ENCODE data around the gene TMEM170A. TPM values are rescaled to one million over a fixed set of nuclear protein-coding genes. Genes with fewer than 3 reads are reported as not detected.

The TMEM170A gene
- total and polyA plus RNA-seq, 2 of the 13 experiments (the other 11 are each of a cell fraction or from before 2014, with no cell fraction given), result 35.7 to 39.7 TPM

DNA sequence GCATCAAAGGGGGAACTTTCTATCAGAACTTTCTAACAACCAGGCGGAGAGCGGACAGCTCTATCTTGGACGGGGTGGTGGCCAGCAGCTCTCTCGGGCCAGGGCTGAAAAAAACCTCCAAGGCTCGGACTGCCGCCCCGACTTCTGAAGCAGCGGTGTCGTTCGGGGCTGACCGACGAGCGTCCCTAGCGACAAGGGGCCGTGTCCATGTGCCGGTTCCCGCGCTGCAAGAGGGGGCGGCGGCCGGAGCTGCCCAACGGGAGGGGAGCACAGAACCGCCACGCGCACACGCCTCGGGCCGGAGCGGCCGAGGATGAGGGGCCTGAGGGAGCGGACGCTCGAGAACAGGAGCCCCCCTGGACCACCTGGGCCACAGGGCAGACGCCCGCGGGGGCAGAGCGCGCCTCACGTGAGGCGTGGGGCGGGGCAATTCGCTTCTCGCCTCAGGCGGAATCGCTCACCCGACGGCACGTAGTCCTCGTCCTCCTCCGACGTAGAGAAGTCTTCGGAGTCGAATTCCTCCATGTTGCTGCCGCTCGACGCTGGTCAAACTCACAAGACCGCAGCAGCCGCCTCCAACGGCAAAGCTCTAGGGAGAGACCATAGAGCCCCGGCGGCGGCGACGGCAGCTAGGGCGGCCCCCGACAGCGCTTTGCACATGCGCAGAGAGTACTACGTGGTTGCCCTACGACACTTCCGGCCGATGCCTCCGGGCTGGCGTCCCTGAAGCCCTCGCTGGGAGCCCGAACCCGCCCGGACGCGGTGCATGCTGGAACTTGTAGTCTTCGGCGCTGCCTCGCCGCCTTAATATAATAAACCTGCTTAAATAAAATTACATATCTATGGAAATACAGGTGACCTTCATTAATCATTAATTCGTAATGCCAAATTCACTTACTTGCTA, 31.4 kb downstream of the TMEM170A start, which contains the start of gene CFDP1 (continued):
- TF ChIP-seq, protein P1, sequence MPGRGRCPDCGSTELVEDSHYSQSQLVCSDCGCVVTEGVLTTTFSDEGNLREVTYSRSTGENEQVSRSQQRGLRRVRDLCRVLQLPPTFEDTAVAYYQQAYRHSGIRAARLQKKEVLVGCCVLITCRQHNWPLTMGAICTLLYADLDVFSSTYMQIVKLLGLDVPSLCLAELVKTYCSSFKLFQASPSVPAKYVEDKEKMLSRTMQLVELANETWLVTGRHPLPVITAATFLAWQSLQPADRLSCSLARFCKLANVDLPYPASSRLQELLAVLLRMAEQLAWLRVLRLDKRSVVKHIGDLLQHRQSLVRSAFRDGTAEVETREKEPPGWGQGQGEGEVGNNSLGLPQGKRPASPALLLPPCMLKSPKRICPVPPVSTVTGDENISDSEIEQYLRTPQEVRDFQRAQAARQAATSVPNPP (CRISPR knock-in tag; IDR thresholded peaks at IDR 0.05), result peak; percentile 99
- TF ChIP-seq KLF12 (CRISPR knock-in tag; IDR thresholded peaks at IDR 0.05; ENCODE audit: borderline replicate concordance) (no peak; the same call in none of the 2 replicates), CREM (IDR thresholded peaks at IDR 0.05) (peak; percentile 95), CREM (CRISPR knock-in tag; IDR thresholded peaks at IDR 0.05) (0 out of 2 replicates have a peak, but pooled peaks have one; percentile 9)
- TF ChIP-seq, protein P2, sequence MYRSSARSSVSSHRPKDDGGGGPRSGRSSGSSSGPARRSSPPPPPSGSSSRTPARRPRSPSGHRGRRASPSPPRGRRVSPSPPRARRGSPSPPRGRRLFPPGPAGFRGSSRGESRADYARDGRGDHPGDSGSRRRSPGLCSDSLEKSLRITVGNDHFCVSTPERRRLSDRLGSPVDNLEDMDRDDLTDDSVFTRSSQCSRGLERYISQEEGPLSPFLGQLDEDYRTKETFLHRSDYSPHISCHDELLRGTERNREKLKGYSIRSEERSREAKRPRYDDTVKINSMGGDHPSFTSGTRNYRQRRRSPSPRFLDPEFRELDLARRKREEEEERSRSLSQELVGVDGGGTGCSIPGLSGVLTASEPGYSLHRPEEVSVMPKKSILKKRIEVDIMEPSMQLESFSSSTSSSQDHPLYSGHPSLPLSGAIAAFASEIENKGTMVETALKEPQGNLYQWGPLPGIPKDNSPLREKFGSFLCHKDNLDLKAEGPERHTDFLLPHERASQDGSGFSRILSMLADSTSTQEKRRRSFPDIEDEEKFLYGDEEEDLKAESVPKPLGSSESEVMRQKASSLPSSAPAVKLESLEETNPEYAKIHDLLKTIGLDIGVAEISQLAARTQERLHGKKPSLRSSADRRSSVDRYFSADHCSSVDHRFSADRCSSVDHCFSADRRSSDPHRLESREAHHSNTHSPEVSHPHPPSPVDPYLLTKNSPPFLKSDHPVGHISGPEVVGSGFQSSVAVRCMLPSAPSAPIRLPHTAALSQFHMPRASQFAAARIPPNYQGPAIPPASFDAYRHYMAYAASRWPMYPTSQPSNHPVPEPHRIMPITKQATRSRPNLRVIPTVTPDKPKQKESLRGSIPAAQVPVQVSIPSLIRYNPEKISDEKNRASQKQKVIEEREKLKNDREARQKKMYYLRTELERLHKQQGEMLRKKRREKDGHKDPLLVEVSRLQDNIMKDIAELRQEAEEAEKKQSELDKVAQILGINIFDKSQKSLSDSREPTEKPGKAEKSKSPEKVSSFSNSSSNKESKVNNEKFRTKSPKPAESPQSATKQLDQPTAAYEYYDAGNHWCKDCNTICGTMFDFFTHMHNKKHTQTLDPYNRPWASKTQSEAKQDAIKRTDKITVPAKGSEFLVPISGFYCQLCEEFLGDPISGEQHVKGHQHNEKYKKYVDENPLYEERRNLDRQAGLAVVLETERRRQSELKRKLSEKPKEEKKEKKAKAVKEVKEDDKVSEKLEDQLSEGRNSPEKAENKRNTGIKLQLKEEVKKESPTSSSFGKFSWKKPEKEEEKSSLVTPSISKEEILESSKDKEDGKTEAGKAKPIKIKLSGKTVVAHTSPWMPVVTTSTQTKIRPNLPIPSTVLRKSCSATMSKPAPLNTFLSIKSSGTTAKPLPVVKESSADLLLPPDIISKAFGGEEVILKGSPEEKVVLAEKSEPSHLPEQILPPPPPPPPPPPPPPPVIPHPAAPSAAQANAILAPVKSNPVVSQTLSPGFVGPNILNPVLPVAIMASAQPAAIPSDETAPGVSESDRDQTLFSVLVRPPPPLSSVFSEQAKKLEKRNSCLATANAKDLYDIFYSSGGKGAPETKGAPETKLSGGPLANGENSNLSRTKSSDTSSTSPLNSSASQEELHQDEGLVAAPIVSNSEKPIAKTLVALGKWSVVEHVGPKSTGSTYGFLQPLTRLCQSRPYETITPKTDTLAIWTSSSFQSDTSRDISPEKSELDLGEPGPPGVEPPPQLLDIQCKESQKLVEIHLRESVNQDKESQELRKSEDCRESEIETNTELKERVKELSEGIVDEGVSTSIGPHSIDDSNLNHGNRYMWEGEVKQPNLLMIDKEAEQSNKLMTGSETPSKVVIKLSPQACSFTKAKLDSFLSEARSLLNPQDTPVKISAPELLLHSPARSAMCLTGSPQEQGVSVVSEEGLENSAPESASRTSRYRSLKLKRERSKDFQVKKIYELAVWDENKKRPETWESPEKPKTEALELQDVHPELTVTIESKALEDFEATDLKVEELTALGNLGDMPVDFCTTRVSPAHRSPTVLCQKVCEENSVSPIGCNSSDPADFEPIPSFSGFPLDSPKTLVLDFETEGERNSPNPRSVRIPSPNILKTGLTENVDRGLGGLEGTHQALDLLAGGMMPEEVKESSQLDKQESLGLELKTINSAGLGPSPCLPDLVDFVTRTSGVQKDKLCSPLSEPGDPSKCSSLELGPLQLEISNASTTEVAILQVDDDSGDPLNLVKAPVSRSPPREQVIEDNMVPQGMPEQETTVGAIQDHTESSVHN (CRISPR knock-in tag; IDR thresholded peaks at IDR 0.05), result peak; percentile 84; the same call in 1 of the 2 replicates
- TF ChIP-seq, protein P3, sequence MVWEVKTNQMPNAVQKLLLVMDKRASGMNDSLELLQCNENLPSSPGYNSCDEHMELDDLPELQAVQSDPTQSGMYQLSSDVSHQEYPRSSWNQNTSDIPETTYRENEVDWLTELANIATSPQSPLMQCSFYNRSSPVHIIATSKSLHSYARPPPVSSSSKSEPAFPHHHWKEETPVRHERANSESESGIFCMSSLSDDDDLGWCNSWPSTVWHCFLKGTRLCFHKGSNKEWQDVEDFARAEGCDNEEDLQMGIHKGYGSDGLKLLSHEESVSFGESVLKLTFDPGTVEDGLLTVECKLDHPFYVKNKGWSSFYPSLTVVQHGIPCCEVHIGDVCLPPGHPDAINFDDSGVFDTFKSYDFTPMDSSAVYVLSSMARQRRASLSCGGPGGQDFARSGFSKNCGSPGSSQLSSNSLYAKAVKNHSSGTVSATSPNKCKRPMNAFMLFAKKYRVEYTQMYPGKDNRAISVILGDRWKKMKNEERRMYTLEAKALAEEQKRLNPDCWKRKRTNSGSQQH (CRISPR knock-in tag; IDR thresholded peaks at IDR 0.05; ENCODE audit: low read depth), result peak; percentile 94
- TF ChIP-seq, protein P4, sequence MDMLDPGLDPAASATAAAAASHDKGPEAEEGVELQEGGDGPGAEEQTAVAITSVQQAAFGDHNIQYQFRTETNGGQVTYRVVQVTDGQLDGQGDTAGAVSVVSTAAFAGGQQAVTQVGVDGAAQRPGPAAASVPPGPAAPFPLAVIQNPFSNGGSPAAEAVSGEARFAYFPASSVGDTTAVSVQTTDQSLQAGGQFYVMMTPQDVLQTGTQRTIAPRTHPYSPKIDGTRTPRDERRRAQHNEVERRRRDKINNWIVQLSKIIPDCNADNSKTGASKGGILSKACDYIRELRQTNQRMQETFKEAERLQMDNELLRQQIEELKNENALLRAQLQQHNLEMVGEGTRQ (IDR thresholded peaks at IDR 0.05; ENCODE audit: low read depth, low read length), result peak; percentile 53; the same call in 1 of the 2 replicates
- TF ChIP-seq, protein P4 (CRISPR knock-in tag; IDR thresholded peaks at IDR 0.05; ENCODE audit: borderline replicate concordance), result peak; percentile 59; the same call in 1 of the 2 replicates
- TF ChIP-seq, protein P5, sequence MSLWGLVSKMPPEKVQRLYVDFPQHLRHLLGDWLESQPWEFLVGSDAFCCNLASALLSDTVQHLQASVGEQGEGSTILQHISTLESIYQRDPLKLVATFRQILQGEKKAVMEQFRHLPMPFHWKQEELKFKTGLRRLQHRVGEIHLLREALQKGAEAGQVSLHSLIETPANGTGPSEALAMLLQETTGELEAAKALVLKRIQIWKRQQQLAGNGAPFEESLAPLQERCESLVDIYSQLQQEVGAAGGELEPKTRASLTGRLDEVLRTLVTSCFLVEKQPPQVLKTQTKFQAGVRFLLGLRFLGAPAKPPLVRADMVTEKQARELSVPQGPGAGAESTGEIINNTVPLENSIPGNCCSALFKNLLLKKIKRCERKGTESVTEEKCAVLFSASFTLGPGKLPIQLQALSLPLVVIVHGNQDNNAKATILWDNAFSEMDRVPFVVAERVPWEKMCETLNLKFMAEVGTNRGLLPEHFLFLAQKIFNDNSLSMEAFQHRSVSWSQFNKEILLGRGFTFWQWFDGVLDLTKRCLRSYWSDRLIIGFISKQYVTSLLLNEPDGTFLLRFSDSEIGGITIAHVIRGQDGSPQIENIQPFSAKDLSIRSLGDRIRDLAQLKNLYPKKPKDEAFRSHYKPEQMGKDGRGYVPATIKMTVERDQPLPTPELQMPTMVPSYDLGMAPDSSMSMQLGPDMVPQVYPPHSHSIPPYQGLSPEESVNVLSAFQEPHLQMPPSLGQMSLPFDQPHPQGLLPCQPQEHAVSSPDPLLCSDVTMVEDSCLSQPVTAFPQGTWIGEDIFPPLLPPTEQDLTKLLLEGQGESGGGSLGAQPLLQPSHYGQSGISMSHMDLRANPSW (CRISPR knock-in tag; IDR thresholded peaks at IDR 0.05; ENCODE audit: borderline replicate concordance), result peak; percentile 27; the same call in 1 of the 2 replicates
